ENCODE results near the gene DEFB124.

Gene DEFB124

DNA sequence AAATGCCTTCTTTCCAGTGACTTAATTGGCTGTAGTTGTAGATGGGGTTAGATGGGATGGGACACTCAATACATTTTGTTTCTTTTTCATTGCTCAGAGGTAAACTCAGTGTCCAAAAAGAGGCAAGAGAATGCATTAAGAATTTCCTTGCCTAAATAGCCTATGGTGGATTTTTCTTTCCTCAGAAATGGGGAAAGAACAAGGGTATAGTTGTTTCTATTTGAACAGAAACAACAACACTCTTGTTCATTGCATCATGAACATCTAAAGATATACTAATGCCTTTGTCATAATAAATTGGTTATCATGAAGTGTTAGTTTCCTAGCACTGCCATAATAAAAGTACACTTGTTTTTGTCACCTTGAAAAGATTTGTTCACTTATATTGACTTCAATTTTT is 49.1 kb downstream of the DEFB124 start:
- in situ Hi-C loops (cut with MboI; ENCODE audit: low sequenced_read_pairs, unreplicated experiment) = no loop called here
- DNase-seq (ENCODE audit: low spot score) = no peak
- TF ChIP-seq, protein P1, sequence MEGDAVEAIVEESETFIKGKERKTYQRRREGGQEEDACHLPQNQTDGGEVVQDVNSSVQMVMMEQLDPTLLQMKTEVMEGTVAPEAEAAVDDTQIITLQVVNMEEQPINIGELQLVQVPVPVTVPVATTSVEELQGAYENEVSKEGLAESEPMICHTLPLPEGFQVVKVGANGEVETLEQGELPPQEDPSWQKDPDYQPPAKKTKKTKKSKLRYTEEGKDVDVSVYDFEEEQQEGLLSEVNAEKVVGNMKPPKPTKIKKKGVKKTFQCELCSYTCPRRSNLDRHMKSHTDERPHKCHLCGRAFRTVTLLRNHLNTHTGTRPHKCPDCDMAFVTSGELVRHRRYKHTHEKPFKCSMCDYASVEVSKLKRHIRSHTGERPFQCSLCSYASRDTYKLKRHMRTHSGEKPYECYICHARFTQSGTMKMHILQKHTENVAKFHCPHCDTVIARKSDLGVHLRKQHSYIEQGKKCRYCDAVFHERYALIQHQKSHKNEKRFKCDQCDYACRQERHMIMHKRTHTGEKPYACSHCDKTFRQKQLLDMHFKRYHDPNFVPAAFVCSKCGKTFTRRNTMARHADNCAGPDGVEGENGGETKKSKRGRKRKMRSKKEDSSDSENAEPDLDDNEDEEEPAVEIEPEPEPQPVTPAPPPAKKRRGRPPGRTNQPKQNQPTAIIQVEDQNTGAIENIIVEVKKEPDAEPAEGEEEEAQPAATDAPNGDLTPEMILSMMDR (IDR thresholded peaks at IDR 0.05; ENCODE audit: borderline replicate concordance, control extremely low read depth, extremely low read depth, insufficient read depth, missing control alignments) = no peak

DNA sequence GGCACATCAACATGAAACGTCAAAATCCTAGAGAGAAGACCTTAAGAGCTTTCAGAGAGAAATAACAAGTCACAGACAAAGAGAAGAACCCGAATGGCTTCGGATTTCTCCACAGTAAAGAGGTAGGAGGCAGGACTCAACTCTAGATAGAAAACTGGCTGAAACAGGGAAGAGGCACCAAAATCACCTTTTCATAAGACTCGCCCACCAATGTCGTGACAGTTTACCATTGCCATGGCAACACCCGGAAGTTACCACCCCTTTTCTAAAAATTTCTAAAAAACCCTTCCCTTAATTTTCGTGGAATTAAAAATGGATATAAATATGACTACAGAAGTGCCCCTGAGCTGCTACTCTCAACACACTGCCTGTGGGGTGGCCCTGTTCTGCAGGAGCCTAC is 56.6 kb downstream of the DEFB124 start:
- no peak for DNase-seq (ENCODE audit: low spot score)
- TF ChIP-seq, protein P1 (IDR thresholded peaks at IDR 0.05; ENCODE audit: borderline replicate concordance, control extremely low read depth, extremely low read depth, insufficient read depth, missing control alignments) = no peak
- in situ Hi-C loops (cut with MboI; ENCODE audit: low sequenced_read_pairs, unreplicated experiment) = no loop called here

DNA sequence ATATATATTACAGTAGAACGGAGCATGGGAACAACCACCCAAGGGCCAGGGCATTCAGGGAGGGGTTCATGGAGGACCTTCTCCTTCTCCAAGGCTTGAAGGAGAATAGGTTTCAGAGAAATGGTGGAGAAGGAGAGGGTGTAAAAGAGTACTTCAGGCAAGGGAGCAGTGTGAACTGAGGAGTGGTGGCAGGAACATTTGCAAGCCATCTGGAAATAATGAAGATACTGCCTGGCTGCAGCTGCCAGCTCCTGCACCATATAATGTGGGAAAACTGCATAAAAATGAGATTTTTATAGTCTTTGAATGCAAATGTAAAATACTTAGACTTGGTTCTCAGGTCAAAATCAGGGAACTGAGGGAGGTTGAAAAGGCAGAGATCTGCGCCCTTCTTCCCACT is 59.3 kb downstream of the DEFB124 start:
- in situ Hi-C loops (cut with MboI; ENCODE audit: low sequenced_read_pairs, unreplicated experiment) = no loop called here
- TF ChIP-seq, protein P1 (IDR thresholded peaks at IDR 0.05; ENCODE audit: borderline replicate concordance, control extremely low read depth, extremely low read depth, insufficient read depth, missing control alignments) = no peak
- DNase-seq (ENCODE audit: low spot score) = no peak

Data from GM13976 (cell line).